GM12874 (cell line): ENCODE measurements around the gene ARRB2.

Source experiments
- CTCF ChIP-seq: IDR thresholded peaks from 2 replicates; pipeline ENCODE4 v1.5.1; 2011; ENCODE audit warnings: low read depth, mild to moderate bottlenecking, control low read depth, low read length, moderate library complexity; ENCODE audit not compliant: insufficient read depth

The ARRB2 gene

DNA sequence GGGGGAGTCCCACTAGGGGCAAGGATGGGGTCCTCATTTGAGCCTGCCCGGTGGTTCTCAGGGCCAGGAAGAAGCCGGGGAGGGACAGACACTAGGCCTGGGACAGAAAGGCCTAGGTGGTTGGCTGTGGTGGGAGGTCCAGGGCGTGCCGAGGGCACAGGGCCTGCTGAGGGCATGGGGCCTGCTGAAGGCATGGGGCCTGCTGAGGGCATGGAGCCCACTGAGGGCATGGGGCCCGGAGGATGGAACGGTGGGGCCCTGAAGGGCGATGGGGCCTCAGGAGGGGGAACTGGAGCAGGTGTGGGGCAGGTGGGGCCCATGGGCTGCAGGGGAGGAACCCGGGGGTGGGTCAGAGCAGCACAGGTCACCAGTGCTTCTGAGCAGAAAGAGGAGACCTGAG, 37.7 kb upstream of the ARRB2 start:
- TF ChIP-seq CTCF: no peak

- TF ChIP-seq CTCF: no peak
These were observed 37.3 kb upstream of the ARRB2 start for GRCh38 chr17:4673169-4673568.

DNA sequence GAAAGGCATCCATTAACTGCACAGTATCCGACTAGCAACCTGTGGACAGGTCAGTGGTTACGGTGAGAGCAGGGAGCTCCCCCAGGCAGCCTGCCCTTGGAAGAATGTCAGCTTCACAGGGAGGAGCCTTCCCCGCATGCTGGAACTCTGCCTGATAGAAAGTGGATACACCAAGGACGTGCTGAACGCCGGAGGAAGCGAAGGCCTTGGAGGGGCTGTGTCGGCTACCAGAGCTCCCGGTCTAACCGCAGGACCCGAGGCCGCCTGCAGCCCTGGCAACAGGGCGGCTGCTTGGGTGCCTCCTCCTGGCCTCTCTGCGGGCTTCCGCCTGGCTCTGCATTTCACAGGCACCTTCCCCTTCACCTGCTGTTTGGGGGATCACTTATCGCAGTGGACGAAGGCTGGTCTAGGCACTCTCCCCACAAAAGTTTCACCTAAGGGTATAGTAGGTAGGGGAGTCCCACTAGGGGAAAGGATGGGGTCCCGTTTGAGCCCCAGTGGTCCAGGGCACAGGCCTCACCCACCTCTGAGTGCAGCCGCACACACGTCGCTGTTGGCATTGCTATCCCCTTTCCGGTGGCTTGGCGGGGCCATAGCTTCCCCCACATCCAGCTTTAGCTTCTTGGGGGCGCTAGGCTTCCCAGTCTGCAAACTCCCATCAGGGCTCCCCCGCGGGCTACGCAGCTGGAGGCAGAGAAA, 36.3 kb upstream of the ARRB2 start:
- TF ChIP-seq CTCF: no peak

DNA sequence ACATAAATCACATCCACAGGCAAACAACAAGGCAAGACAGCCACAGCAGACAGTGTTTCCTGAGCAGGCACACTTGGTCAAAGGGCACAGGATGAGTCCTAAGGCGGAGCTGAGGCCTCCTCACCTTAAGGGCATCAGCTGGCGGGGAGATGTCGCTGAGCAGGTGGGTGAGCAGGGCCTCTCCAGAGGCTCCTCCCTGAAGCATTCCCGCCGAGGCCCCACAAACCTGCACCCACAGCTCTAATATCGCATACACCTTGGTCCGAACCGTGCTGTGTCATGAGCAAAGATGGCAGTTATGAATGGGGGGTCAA, 35.8 kb upstream of the ARRB2 start:
- TF ChIP-seq CTCF: no peak

DNA sequence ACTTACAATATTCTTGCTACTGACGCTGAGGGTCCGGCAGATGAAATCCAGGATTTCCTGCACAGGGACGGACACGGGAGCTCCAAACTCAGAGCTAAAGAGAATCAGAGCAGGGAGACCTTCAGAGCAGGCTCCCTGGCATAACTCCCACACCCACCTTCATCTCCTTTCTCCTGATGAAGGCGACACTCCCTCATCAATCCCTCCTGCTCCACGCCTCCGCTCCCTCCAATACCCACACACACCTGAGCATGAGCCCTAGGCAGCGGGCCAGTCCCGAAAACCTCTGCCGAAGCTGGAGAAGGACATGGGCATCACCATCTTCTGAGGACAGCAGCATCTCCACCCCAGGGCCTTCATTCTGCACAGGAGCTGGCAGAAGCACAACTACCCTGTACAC, 34.6 kb upstream of the ARRB2 start:
- no peak for TF ChIP-seq CTCF

- TF ChIP-seq CTCF: no peak
These were observed 33.6 kb upstream of the ARRB2 start for GRCh38 chr17:4676791-4677190.

- no peak for TF ChIP-seq CTCF
These were observed 31.9 kb upstream of the ARRB2 start for GRCh38 chr17:4678448-4679026.
